H1 (cell line): ENCODE results near the gene AFF2.

Experiments used
- ATF3 ChIP-seq: IDR thresholded peaks from 2 replicates; pipeline ENCODE4 v1.6.1; 2011; ENCODE audit warnings: low read depth, mild to moderate bottlenecking, low read length; ENCODE audit not compliant: insufficient read depth
- CHD2 ChIP-seq: IDR thresholded peaks from 2 replicates; pipeline ENCODE4 v1.6.1; 2012; ENCODE audit warnings: low read length, improper control_type of control experiment
- CTCF ChIP-seq, 3 experiments: IDR thresholded peaks; 1 replicate in 2 of 3; 2 replicates in 1 of 3; pipeline versions ENCODE4 v1.5.1 to v1.6.1; 2011; ENCODE audit warnings: low read length in 3 of 3, mild to moderate bottlenecking in 3 of 3, inconsistent platforms in 2 of 3, low read depth in 1 of 3, moderate library complexity in 1 of 3; ENCODE audit not compliant: insufficient read depth in 1 of 3; ENCODE audit errors: control extremely low read depth in 1 of 3
- EZH2 ChIP-seq: fragments of 200-600 bp; sonication (generic); IDR thresholded peaks from 2 replicates; pipeline ENCODE4 v1.7.1; 2012; ENCODE audit warnings: low read depth, mild to moderate bottlenecking, moderate library complexity, low read length, inconsistent platforms; ENCODE audit not compliant: severe bottlenecking
- JUN ChIP-seq: IDR thresholded peaks from 2 replicates; pipeline ENCODE4 v1.6.1; 2011; ENCODE audit warnings: low read depth, mild to moderate bottlenecking, improper control_type of control experiment, low read length
- JUND ChIP-seq: IDR thresholded peaks from 2 replicates; pipeline ENCODE4 v1.6.1; 2011; ENCODE audit warnings: mild to moderate bottlenecking, improper control_type of control experiment, low read length
- MAX ChIP-seq: IDR thresholded peaks from 2 replicates; pipeline ENCODE4 v1.6.1; 2012; ENCODE audit warnings: inconsistent platforms
- POLR2A ChIP-seq, 2 experiments: IDR thresholded peaks; 1 replicate in 1 of 2; 2 replicates in 1 of 2; pipeline ENCODE4 v1.6.1; 2011; ENCODE audit warnings: low read depth in 2 of 2, low read length in 2 of 2, mild to moderate bottlenecking in 2 of 2; ENCODE audit errors: control extremely low read depth in 1 of 2
- RXRA ChIP-seq: IDR thresholded peaks from 2 replicates; pipeline ENCODE4 v1.6.1; 2011; ENCODE audit warnings: low read depth, mild to moderate bottlenecking, low read length, moderate library complexity; ENCODE audit not compliant: insufficient read depth
- SIRT6 ChIP-seq: IDR thresholded peaks from one replicate; pipeline ENCODE4 v1.7.1; 2012; ENCODE audit warnings: low read length, inconsistent platforms
- USF2 ChIP-seq: IDR thresholded peaks from 2 replicates; pipeline ENCODE4 v1.6.1; 2011; ENCODE audit warnings: low read length, improper control_type of control experiment
- TF ChIP-seq, protein P1 (sequence below): IDR thresholded peaks from 2 replicates; pipeline ENCODE4 v1.6.1; 2012; ENCODE audit warnings: low read length, inconsistent platforms

- TF ChIP-seq POLR2A (IDR thresholded peaks at IDR 0.05; ENCODE audit: control extremely low read depth in 1 of 2, low read depth in 2 of 2, low read length in 2 of 2) (no peak), JUN (no peak), EZH2 (no peak), CTCF (IDR thresholded peaks at IDR 0.05; ENCODE audit: control extremely low read depth in 1 of 3, insufficient read depth in 1 of 3, low read depth in 1 of 3, low read length in 3 of 3) (no peak), RXRA (no peak), ATF3 (no peak), JUND (no peak), MAX (no peak), SIRT6 (no peak), CHD2 (no peak), USF2 (no peak)
- TF ChIP-seq, protein P1, sequence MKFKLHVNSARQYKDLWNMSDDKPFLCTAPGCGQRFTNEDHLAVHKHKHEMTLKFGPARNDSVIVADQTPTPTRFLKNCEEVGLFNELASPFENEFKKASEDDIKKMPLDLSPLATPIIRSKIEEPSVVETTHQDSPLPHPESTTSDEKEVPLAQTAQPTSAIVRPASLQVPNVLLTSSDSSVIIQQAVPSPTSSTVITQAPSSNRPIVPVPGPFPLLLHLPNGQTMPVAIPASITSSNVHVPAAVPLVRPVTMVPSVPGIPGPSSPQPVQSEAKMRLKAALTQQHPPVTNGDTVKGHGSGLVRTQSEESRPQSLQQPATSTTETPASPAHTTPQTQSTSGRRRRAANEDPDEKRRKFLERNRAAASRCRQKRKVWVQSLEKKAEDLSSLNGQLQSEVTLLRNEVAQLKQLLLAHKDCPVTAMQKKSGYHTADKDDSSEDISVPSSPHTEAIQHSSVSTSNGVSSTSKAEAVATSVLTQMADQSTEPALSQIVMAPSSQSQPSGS, result no peak
Observed at GRCh38 chrX:148534291-148534690, 33.9 kb downstream of the AFF2 start.
